ENCODE measurements around the gene SLMAP.

The SLMAP gene

DNA sequence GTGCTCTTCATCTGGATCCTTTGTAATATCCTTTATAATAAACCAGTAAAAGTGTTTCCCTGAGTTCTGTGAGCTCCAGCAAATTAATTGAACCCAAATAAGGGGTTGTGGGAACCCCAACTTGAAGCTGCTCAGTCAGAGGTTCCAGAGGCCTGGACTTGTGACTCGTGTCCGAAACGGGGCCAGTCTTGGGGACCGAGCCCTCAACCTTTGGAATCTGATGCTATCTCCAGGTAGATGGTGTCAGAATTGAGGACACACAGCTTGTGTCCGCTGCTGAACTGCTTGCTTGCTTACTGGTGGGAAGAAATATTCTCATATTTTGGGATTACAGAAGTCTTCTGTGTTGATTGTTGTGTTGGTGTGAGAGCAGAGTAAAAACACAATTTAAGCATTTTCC, 212.4 kb downstream of the SLMAP start:
- no peak for DNase-seq

GRCh38 chr3:57971975-57972374, 215.9 kb downstream of the SLMAP start:
- no peak for DNase-seq

DNA sequence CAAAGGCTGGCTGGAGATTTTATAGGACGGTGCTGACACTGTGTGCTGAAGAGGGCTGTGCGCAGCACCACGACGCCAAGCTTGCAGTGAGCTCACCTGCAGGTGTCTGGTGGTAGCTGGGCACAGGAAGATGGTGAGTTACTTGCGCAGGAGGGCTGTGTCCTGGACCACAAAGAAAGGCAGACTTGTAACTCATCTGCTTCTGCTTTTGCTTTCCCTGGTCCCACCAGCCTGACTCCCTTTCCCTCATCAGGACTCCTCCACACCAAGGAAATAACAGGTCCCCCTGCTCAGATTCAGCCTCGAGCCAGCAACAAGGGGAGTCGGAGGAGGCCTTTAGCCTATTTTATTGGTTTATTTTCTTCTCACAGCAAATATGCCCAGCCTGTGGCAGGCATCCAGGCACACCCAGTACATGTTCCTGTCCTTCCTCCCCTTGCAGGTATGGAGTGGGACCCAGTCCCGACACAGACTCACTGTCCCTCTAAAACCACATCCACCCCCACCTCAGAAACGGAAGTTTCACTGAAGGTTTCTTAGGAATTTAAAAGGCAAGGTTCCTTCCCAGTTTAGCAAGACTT, 216.5 kb downstream of the SLMAP start:
- no peak for DNase-seq

DNA sequence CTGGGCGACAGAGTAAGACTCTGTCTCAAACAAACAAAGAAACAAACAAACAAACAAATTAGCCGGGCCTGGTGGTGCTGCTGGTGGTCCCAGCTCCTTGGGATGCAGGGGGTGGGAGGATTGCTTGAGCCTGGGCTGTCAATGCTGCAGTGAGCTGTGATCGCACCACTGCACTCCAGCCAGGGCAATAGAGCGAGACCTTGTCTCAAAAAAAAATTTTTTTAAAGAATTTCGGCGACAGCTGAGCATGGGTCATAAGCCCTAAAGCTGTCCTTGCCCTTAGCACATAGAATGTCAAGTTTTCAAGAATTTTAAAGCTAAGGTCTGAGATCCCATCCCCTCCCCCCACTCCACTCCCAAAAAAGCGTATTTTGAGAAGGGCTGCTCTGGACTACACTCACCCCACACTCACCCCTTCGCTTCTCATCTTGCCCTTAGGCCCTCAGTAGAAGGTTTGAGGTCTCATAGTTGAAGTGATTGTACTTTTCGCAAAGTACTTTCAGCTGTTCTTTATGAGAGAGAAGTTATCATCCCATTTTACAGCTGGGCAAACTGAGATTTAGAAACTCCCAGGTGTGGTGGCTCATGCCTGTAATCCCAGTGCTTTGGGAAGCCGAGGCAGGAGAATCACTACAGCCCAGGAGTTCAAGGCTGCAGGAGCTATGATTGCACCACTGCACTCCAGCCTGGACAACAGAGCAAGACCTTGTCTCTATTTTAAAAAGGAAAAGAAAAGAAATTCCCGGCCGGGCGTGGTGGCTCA, 217.8 kb downstream of the SLMAP start:
- DNase-seq = no peak

DNA sequence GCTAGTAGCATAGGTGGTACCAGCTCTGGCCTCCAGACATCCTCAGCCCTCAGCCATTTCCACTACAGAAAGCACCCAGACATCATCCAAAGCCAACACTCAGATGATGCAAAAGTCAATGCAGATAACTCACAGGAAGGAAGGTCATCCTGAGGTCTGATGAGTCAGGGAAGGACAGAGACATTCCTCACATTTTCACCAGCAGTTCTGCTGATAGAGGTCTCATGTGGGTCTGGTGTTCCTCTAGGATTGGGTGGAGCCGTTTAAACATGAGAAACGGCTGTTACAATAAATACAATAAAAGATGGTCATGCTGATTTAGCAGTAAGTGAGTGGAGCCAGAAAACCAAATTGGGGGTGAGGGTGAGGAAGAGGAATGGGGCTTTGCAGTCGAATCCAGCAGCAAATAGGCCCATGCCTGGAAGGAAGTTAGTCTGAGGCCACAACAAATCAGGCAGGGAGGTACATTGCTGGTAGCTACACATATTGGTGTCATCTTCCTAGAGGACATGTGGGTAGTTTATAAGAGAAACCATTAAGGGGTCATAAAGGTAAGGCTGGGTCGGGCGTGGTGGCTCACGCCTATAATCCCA, 218.8 kb downstream of the SLMAP start:
- no peak for DNase-seq

DNA sequence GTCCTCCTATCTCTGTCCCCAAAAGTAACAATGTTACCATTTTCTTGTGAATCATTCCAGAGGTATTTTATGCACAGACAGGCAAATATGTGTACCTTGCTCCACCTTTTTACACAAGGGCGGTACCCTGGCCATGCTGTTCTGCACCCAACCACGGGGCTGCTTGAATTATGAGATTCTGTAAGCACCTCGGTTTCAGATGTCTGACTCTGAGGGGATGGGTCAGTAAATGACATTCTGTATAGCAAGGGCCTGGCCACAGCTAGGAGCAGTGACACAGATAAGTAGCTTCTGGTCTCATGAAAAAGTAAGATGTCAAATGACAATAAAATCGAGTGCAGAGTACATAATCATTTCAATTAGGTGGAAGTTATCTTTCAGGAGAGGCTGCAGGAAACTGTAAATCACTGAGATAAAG, 221.7 kb downstream of the SLMAP start:
- DNase-seq = no peak

DNA sequence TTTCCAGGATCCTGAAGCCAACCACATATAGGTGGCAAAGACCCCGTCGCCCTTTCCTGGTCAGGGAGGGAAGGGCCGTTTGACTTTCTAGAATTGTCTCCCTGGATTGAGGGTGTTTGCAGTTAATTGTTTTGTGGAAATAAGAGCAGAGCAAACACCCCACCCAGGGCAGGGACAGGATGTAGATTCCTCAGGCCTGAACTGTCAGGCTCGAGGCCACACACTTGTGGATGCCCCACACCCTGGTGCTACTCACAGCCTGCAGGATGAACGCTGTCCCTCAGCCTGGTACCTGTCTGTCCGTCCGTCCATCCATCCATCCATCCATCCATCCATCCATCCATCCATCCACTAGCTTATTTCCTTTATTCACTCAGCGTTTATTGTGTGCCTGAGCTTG, 222.2 kb downstream of the SLMAP start:
- no peak for DNase-seq
